Raji (cell line): ENCODE data around the gene HEXIM1.
A peak's percentile ranks its signal among the peaks of the same experiment; 100 is the strongest.

Experiments used
- POLR2A ChIP-seq: IDR thresholded peaks from 2 replicates; pipeline ENCODE4 v1.6.1; 2011; ENCODE audit warnings: low read depth, low read length, control low read depth; ENCODE audit not compliant: insufficient read depth

HEXIM1 gene, protein sequence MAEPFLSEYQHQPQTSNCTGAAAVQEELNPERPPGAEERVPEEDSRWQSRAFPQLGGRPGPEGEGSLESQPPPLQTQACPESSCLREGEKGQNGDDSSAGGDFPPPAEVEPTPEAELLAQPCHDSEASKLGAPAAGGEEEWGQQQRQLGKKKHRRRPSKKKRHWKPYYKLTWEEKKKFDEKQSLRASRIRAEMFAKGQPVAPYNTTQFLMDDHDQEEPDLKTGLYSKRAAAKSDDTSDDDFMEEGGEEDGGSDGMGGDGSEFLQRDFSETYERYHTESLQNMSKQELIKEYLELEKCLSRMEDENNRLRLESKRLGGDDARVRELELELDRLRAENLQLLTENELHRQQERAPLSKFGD

GRCh38 chr17:45148183-45149036, at the start of gene HEXIM1:
HEXIM1 (plus strand) TSS chr17:45148475; CDS start chr17:45149191, 716 bp downstream.
- peak; percentile 100 for TF ChIP-seq POLR2A

DNA sequence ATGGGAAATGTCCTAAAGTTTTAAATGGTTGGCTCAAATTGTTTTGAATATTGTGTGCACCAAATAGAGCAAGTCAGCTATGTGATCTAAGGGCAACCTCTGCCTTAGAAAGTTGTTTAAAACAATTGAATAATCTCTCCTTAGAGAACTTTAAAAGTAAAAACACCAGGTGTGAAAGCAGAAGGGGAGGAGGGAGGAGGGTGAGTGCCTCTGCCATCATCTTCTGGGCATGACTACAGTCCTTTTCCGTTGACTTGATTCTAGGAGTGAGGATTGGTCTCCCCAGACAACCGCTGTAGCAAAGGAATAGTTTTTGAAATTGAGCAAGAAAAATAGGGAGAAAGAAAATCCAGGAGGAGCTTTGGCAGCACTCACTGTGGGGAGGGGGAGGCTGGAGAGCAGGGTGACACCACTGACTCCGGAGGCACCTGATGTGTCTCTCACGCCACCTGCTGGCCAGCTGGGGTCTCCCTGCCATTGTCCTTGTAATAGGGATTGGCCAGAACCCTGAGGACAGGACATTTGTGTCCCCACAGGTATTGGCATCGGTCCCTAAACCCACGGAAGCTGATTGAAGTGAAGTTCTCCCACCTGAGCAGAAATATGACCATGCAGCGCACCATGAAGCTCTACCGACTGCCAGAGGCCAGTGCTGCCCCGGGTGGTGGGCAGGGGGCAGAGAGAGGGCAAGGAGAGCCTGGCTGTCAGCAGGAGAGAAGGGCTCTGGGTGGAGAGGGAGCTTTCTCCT, 49.2 kb upstream of the HEXIM1 start:
- no peak for TF ChIP-seq POLR2A

DNA sequence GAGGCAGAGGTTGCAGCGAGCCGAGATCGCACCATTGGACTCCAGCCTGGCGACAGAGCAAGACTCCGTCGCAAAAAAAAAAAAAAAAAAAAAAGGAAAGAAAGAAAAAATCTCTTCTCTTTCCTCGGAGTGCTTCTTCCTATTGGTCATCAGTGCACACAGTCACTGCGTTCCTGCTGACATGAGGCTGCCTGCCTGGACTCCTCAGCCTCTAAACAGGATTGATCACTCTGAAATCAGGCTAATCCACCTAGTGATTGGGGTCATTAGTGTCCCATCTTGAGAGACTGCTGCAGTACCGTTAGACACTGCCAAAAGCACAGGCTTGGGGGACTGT, 46.8 kb upstream of the HEXIM1 start:
- no peak for TF ChIP-seq POLR2A

- TF ChIP-seq POLR2A = no peak
These were observed 46.1 kb upstream of the HEXIM1 start for GRCh38 chr17:45101883-45102811.

DNA sequence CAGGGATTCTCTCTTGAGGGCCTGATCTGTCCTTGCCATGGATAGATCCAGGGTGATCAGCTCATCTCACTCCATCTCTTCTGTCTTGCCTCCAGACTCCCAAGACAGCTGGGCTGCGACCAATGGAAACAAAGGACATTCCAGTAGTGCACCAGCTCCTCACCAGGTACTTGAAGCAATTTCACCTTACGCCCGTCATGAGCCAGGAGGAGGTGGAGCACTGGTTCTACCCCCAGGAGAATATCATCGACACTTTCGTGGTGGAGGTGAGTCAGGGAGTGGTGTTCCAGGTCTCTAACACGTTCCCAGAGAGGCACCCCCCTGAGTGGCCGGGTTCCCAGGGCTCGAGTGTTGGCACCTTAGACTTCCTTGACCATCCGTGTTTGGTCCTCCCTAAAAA, 45.4 kb upstream of the HEXIM1 start:
- no peak for TF ChIP-seq POLR2A

GRCh38 chr17:45103269-45103795, 44.9 kb upstream of the HEXIM1 start:
- no peak for TF ChIP-seq POLR2A

DNA sequence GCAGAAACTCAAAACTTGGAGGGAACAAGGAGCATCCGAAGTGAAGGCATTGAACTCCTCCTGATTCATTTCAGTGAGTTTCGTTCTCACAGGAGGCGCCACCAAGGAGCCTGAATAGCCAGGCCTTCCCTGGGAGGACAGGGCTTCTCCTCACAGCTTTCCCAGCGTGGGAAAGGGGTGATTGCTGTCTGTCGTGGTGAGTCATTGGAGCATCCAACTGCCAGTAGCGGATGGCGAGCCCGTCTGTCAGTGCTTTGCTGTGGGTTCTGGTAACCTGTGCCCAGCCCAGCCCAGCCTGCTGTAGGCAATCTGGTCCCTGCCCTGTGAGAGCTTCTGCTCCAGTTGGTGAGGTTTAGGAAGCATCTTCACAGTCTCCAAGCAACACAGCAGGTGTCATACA, 44.2 kb upstream of the HEXIM1 start:
- no peak for TF ChIP-seq POLR2A

- TF ChIP-seq POLR2A = no peak
These were observed 43.8 kb upstream of the HEXIM1 start for GRCh38 chr17:45104497-45104896.

DNA sequence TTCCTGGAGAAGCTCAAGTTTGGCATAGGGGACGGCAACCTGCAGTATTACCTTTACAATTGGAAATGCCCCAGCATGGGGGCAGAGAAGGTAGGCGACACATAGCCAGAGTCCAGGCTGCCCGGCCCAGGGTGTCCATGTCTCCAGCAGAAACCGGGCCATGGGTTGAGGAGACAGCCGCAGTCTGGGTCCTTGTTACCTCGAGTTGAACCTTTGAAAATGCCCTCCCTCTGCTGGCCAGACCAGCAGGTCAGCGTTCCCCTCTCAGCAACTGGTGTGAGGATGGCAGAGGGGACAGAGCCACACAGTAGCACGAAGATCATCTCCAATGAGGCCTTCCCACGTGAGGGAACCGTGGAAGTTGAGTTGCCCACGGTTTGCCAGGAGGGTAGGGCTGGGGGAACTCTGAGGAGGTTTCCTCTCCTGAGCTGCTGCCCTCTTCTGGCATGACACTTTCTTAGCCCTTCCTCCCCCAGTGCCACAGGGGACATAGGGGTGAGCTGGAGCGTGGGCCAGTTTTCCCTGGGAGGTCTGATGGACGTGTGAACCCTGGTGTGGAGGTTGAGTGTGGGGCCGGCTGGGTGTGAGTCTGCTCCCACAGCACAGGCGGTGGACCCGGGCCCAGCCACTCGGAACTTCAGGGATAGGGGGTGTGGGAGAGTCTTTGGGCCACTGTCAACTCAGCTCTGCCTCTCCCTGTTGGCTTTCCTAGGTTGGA, 43.2 kb upstream of the HEXIM1 start:
- TF ChIP-seq POLR2A = no peak

- no peak for TF ChIP-seq POLR2A
These were observed 42.2 kb upstream of the HEXIM1 start for GRCh38 chr17:45106096-45106495.

DNA sequence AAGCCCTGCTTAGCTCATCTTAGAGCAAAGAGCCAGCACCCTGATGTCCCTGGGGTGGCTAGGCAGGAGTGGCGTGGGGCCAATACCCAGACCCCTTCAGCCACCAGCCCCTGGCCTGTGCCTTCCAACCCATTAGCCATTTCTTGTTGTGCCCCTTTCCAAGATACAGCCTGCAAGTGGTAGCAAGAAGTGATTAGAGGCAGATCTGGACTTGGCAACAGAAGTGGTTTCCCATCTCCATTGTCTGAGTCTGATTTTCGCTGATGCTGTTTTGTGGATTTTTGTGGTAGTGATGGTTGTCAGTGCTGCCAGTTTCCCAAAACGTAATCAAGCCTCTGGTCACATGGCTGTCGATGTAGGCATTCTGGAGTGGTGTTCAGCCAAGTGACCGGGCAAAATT, 41.7 kb upstream of the HEXIM1 start:
- TF ChIP-seq POLR2A = no peak

DNA sequence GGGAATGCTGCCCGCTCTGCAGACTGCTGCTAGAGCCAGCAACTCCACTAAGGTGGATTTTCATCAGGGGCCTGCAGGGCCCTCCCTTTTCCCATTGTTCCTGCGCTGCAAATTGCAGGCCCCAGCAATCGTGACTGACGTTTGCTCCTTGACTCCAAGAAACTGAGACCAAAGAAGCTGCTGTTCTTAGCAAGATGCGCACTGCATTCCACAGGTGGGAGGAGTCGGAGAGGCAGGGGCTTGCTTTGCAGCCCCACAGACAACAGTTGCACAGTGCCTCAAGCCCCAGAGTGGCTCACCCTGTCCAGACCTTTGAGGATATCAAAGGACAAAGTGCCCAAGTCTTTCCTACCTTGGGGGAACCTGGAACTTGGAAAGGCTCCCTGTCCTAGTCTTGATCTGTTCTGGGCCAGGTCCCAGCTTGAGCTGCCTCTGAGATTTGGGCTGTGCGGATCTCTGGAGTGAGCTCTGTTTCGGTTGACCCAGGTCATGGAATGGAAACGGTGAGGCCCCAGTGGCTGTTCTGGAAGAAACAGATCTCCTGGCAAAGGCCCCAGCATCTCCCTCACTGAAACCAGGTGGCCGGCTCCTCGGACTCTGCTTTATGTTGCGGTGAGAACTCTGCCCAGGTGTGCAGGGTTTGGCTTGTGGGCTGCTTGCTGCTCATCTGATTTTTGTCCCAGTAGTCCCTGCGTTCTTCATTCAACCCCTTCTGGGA, 40.8 kb upstream of the HEXIM1 start:
- TF ChIP-seq POLR2A = no peak

- no peak for TF ChIP-seq POLR2A
These were observed 40.2 kb upstream of the HEXIM1 start for GRCh38 chr17:45108051-45108450.
